ENCODE measurements around the gene CEACAM4.

The CEACAM4 gene

GRCh38 chr19:41617941-41618730 lies 8.7 kb downstream of the CEACAM4 start:
- DNase-seq (ENCODE audit: low read depth in 3 of 3, low spot score in 1 of 3): no peak

- DNase-seq (ENCODE audit: low read depth in 3 of 3, low spot score in 1 of 3): no peak
Observed at GRCh38 chr19:41616792-41617621, 9.9 kb downstream of the CEACAM4 start.

- DNase-seq (ENCODE audit: low read depth in 3 of 3, low spot score in 1 of 3): no peak
Observed at GRCh38 chr19:41615207-41615606, 11.7 kb downstream of the CEACAM4 start.

GRCh38 chr19:41612483-41612882 lies 14.4 kb downstream of the CEACAM4 start:
- DNase-seq (ENCODE audit: low read depth in 3 of 3, low spot score in 1 of 3): no peak

- DNase-seq (ENCODE audit: low read depth in 3 of 3, low spot score in 1 of 3): no peak
Observed at GRCh38 chr19:41610789-41611188, 16.1 kb downstream of the CEACAM4 start.

- no peak for DNase-seq (ENCODE audit: low read depth in 3 of 3, low spot score in 1 of 3)
Observed at GRCh38 chr19:41607668-41608067, 19.2 kb downstream of the CEACAM4 start.

GRCh38 chr19:41606215-41606837 lies 20.5 kb downstream of the CEACAM4 start:
- DNase-seq (ENCODE audit: low read depth in 3 of 3, low spot score in 1 of 3): no peak

- DNase-seq (ENCODE audit: low read depth in 3 of 3, low spot score in 1 of 3): no peak
Observed at GRCh38 chr19:41604831-41605230, 22.0 kb downstream of the CEACAM4 start.

- DNase-seq (ENCODE audit: low read depth in 3 of 3, low spot score in 1 of 3): no peak
Observed at GRCh38 chr19:41601771-41602170, 25.1 kb downstream of the CEACAM4 start.

- DNase-seq (ENCODE audit: low read depth in 3 of 3, low spot score in 1 of 3): no peak
Observed at GRCh38 chr19:41599175-41599966, 27.5 kb downstream of the CEACAM4 start.

- DNase-seq (ENCODE audit: low read depth in 3 of 3, low spot score in 1 of 3): peak; percentile 41 to 50 (median 49)
Observed at GRCh38 chr19:41597600-41598041, 29.3 kb downstream of the CEACAM4 start.

GRCh38 chr19:41595890-41596280 lies 31.0 kb downstream of the CEACAM4 start:
- DNase-seq (ENCODE audit: low read depth in 3 of 3, low spot score in 1 of 3): no peak

- peak; percentile 32 to 38 (median 37) for DNase-seq (ENCODE audit: low read depth in 3 of 3, low spot score in 1 of 3)
Observed at GRCh38 chr19:41595258-41595889, 31.5 kb downstream of the CEACAM4 start.

- no peak for DNase-seq (ENCODE audit: low read depth in 3 of 3, low spot score in 1 of 3)
Observed at GRCh38 chr19:41591951-41592562, 34.8 kb downstream of the CEACAM4 start.

- DNase-seq (ENCODE audit: low read depth in 3 of 3, low spot score in 1 of 3): no peak
Observed at GRCh38 chr19:41590936-41591335, 35.9 kb downstream of the CEACAM4 start.

- DNase-seq (ENCODE audit: low read depth in 3 of 3, low spot score in 1 of 3): no peak
Observed at GRCh38 chr19:41589371-41589770, 37.5 kb downstream of the CEACAM4 start.

GRCh38 chr19:41588497-41589209 lies 38.2 kb downstream of the CEACAM4 start:
- DNase-seq (ENCODE audit: low read depth in 3 of 3, low spot score in 1 of 3): no peak

- DNase-seq (ENCODE audit: low read depth in 3 of 3, low spot score in 1 of 3): no peak
Observed at GRCh38 chr19:41587838-41588210, 39.0 kb downstream of the CEACAM4 start.

- no peak for DNase-seq (ENCODE audit: low read depth in 3 of 3, low spot score in 1 of 3)
Observed at GRCh38 chr19:41587101-41587837, 39.6 kb downstream of the CEACAM4 start.
